GM19468 (cell line): Measurements from ENCODE around the gene NT5DC1.

Experiments
- ATAC-seq: cut with Tn5 transposase; IDR thresholded peaks from one replicate; pipeline ENCODE4 v1.9.1; 2021; ENCODE audit warnings: mild to moderate bottlenecking, moderate library complexity, moderate number of reproducible peaks; ENCODE audit not compliant: unreplicated experiment; ENCODE audit errors: extremely low read depth

NT5DC1 gene

GRCh38 chr6:116175344-116175743, 74.7 kb downstream of the NT5DC1 start:
- ATAC-seq = no peak

- ATAC-seq = no peak
Observed at GRCh38 chr6:116176596-116176995, 75.9 kb downstream of the NT5DC1 start.

- no peak for ATAC-seq
Observed at GRCh38 chr6:116180375-116180774, 79.7 kb downstream of the NT5DC1 start.

- no peak for ATAC-seq
Observed at GRCh38 chr6:116189472-116189871, 88.8 kb downstream of the NT5DC1 start.

- ATAC-seq = no peak
Observed at GRCh38 chr6:116190550-116190949, 89.9 kb downstream of the NT5DC1 start.

- ATAC-seq = no peak
Observed at GRCh38 chr6:116191881-116192280, 91.2 kb downstream of the NT5DC1 start.

GRCh38 chr6:116192786-116193185, 92.1 kb downstream of the NT5DC1 start:
- ATAC-seq = no peak

- ATAC-seq = no peak
Observed at GRCh38 chr6:116196841-116197240, 96.2 kb downstream of the NT5DC1 start.

GRCh38 chr6:116200619-116201249, 100.1 kb downstream of the NT5DC1 start:
- no peak for ATAC-seq

GRCh38 chr6:116201538-116201937, 100.9 kb downstream of the NT5DC1 start:
- no peak for ATAC-seq

GRCh38 chr6:116205281-116205680, 104.6 kb downstream of the NT5DC1 start:
- ATAC-seq = no peak

- no peak for ATAC-seq
Observed at GRCh38 chr6:116206231-116206903, 105.7 kb downstream of the NT5DC1 start.

- no peak for ATAC-seq
Observed at GRCh38 chr6:116208056-116208785, 107.6 kb downstream of the NT5DC1 start.

- no peak for ATAC-seq
Observed at GRCh38 chr6:116210316-116210715, 109.7 kb downstream of the NT5DC1 start.

- no peak for ATAC-seq
Observed at GRCh38 chr6:116210750-116211425, 110.2 kb downstream of the NT5DC1 start.

- ATAC-seq = no peak
Observed at GRCh38 chr6:116214681-116215080, 114.0 kb downstream of the NT5DC1 start.

- no peak for ATAC-seq
Observed at GRCh38 chr6:116215414-116215813, 114.8 kb downstream of the NT5DC1 start.

GRCh38 chr6:116217069-116217468, 116.4 kb downstream of the NT5DC1 start:
- ATAC-seq = no peak

- ATAC-seq = no peak
Observed at GRCh38 chr6:116218172-116218633, 117.5 kb downstream of the NT5DC1 start.

- ATAC-seq = no peak
Observed at GRCh38 chr6:116218866-116219265, 118.2 kb downstream of the NT5DC1 start.

- no peak for ATAC-seq
Observed at GRCh38 chr6:116221067-116221466, 120.4 kb downstream of the NT5DC1 start.
